ENCODE results near the gene GRAMD2B.
"Not testable (repeated sequence)": the region's sequence is repeated elsewhere in the genome, so short reads cannot be mapped to it uniquely, and the experiment has no call there.

The GRAMD2B gene

GRCh38 chr5:126449751-126450271 is 26.6 kb downstream of the GRAMD2B start:
- DNase-seq (ENCODE audit: low read depth in 3 of 3): peak in 2 of 3 experiments; percentile 34 to 38

GRCh38 chr5:126450346-126450745 is 27.1 kb downstream of the GRAMD2B start:
- DNase-seq (ENCODE audit: low read depth in 3 of 3): no peak

GRCh38 chr5:126450907-126451306 is 27.7 kb downstream of the GRAMD2B start:
- no peak for DNase-seq (ENCODE audit: low read depth in 3 of 3)

- no peak for DNase-seq (ENCODE audit: low read depth in 3 of 3)
These were observed 29.3 kb downstream of the GRAMD2B start for GRCh38 chr5:126452477-126452876.

- DNase-seq (ENCODE audit: low read depth in 3 of 3): no peak
These were observed 30.9 kb downstream of the GRAMD2B start for GRCh38 chr5:126454081-126454480.

- no peak for DNase-seq (ENCODE audit: low read depth in 3 of 3)
These were observed 31.3 kb downstream of the GRAMD2B start for GRCh38 chr5:126454535-126454934.

GRCh38 chr5:126455264-126455663 is 32.1 kb downstream of the GRAMD2B start:
- DNase-seq (ENCODE audit: low read depth in 3 of 3): no peak

- no peak for DNase-seq (ENCODE audit: low read depth in 3 of 3)
These were observed 32.5 kb downstream of the GRAMD2B start for GRCh38 chr5:126455728-126456127.

GRCh38 chr5:126456217-126456820 is 33.1 kb downstream of the GRAMD2B start:
- no peak for DNase-seq (ENCODE audit: low read depth in 3 of 3)

GRCh38 chr5:126460459-126460858 is 37.2 kb downstream of the GRAMD2B start:
- no peak for DNase-seq (ENCODE audit: low read depth in 3 of 3)

- no peak for DNase-seq (ENCODE audit: low read depth in 3 of 3)
These were observed 37.8 kb downstream of the GRAMD2B start for GRCh38 chr5:126460977-126461376.

GRCh38 chr5:126461838-126462237 is 38.6 kb downstream of the GRAMD2B start:
- DNase-seq (ENCODE audit: low read depth in 3 of 3): no peak

GRCh38 chr5:126462239-126463014 is 39.2 kb downstream of the GRAMD2B start:
- no peak for DNase-seq (ENCODE audit: low read depth in 3 of 3)

GRCh38 chr5:126464016-126464415 is 40.8 kb downstream of the GRAMD2B start:
- no peak for DNase-seq (ENCODE audit: low read depth in 3 of 3)

GRCh38 chr5:126464959-126465358 is 41.8 kb downstream of the GRAMD2B start:
- DNase-seq (ENCODE audit: low read depth in 3 of 3): no peak

GRCh38 chr5:126468091-126468490 is 44.9 kb downstream of the GRAMD2B start:
- DNase-seq (ENCODE audit: low read depth in 3 of 3): no peak

- no peak for DNase-seq (ENCODE audit: low read depth in 3 of 3)
These were observed 46.5 kb downstream of the GRAMD2B start for GRCh38 chr5:126469536-126470316.

- not testable (repeated sequence) for DNase-seq (ENCODE audit: low read depth in 3 of 3)
These were observed 47.3 kb downstream of the GRAMD2B start for GRCh38 chr5:126470529-126470928.

- no peak for DNase-seq (ENCODE audit: low read depth in 3 of 3)
These were observed 48.0 kb downstream of the GRAMD2B start for GRCh38 chr5:126471247-126471646.

- DNase-seq (ENCODE audit: low read depth in 3 of 3): no peak
These were observed 48.8 kb downstream of the GRAMD2B start for GRCh38 chr5:126471875-126472537.

- DNase-seq (ENCODE audit: low read depth in 3 of 3): no peak
These were observed 49.3 kb downstream of the GRAMD2B start for GRCh38 chr5:126472538-126472889.

All from stimulated activated CD4-positive, alpha-beta T cell treated with anti-CD3 and anti-CD28 coated beads, TNF-alpha, amount 100 ng/mL, for 4 hours (primary cell).